Erythroblast (primary cell): ENCODE measurements around the gene MEIKIN.

Source experiments
- GATA1 ChIP-seq: IDR thresholded peaks from 2 replicates; pipeline ENCODE4 v1.6.1; 2011; ENCODE audit warnings: low read depth, mild to moderate bottlenecking, control low read depth, low read length, moderate library complexity
- POLR2A ChIP-seq: IDR thresholded peaks from 2 replicates; pipeline ENCODE4 v1.6.1; 2011; ENCODE audit warnings: mild to moderate bottlenecking, low read length

GRCh38 chr5:131932235-131932634, 13.2 kb downstream of the MEIKIN start:
- TF ChIP-seq POLR2A: no peak
- no peak for TF ChIP-seq GATA1
